Heart right ventricle (tissue), 16 donors: ENCODE results near the gene HSF5. TPM values are rescaled to one million over a fixed set of nuclear protein-coding genes. Genes with fewer than 3 reads are reported as not detected.

ENCODE experiments used
- ATAC-seq, 8 donors: fragments of 200-7000 bp; cut with Tn5 transposase; one replicate each; pipeline ENCODE4 v1.9.1; 2020; ENCODE audit warnings: mild to moderate bottlenecking in 8 of 8, moderate library complexity in 8 of 8, moderate number of reproducible peaks in 1 of 8
- DNase-seq, 2 donors: peaks; one replicate each; pipeline ENCODE4 v3.0.0-alpha.2; 2020
- H3K27ac ChIP-seq, 10 donors: fragments of 200-600 bp; sonication (generic) in 2 of 10; one replicate each; pipeline versions ENCODE4 v1.5.0 to v1.8.0; 2020 to 2022; ENCODE audit warnings: mild to moderate bottlenecking in 3 of 10
- H3K27me3 ChIP-seq, 7 donors: fragments of 200-600 bp; one replicate each; pipeline ENCODE4 v1.8.0; 2021 to 2022; ENCODE audit warnings: mild to moderate bottlenecking in 2 of 7
- H3K36me3 ChIP-seq, 9 donors: fragments of 200-600 bp; sonication (generic) in 1 of 9; one replicate each; pipeline versions ENCODE4 v1.5.0 to v1.8.0; 2020 to 2022; ENCODE audit warnings: mild to moderate bottlenecking in 2 of 9
- H3K4me1 ChIP-seq, 9 donors: fragments of 200-600 bp; sonication (generic) in 1 of 9; one replicate each; pipeline versions ENCODE4 v1.5.0 to v1.8.0; 2020 to 2022; ENCODE audit warnings: mild to moderate bottlenecking in 4 of 9
- H3K4me3 ChIP-seq, 10 donors: fragments of 200-600 bp; sonication (generic) in 2 of 10; one replicate each; pipeline versions ENCODE4 v1.5.0 to v1.8.0; 2020 to 2022; ENCODE audit warnings: mild to moderate bottlenecking in 7 of 10, moderate library complexity in 2 of 10
- H3K9me3 ChIP-seq, 11 donors: fragments of 200-600 bp in 10 of 11; sonication (generic) in 2 of 11; one replicate each; pipeline versions ENCODE4 v1.5.0 to v1.8.0; 2013 to 2022; ENCODE audit warnings: mild to moderate bottlenecking in 2 of 11, control low read depth in 1 of 11, moderate library complexity in 1 of 11
- WGBS, 2 donors: extraction: QIAGEN DNeasy Blood & Tissue Kit; methylation state at CpG; one replicate each; pipeline ENCODE4 v1.1.7; 2013; ENCODE audit warnings: inconsistent platforms in 1 of 2; 5-methylcytosine and 5-hydroxymethylcytosine counted together
- intact Hi-C, 10 donors: fragments of 100-400 bp; cut with DNase I; formaldehyde crosslinking; loops; one replicate each; pipeline versions ENCODE4 v1.11.1 to v1.14.2; 2022
- polyA plus RNA-seq, 2 donors: library from polyadenylated mRNA; stranded (reverse); fragments of 200-250 nt; gene quantifications; one replicate each; pipeline ENCODE4 v1.2.3, GENCODE V29; 2013
- total RNA-seq, 10 donors: library from RNA; stranded (reverse); fragmentation: NEBNext Ultra II Directional in 3 of 10; extraction: Animal tissue kit (Norgen Biotek cat#: 25700) in 3 of 10; gene quantifications; one replicate each; pipeline versions ENCODE4 v1.2.1 to v1.2.4, GENCODE V29; 2021 to 2023
- TF ChIP-seq, protein P1 (sequence below), 9 donors: fragments of 200-600 bp; sonication (generic) in 2 of 9; IDR thresholded peaks; one replicate each; pipeline versions ENCODE4 v1.5.0 to v1.8.0; 2021 to 2022; ENCODE audit warnings: antibody characterized with exemption in 9 of 9, mild to moderate bottlenecking in 5 of 9, moderate library complexity in 1 of 9
- donor health status: Arrhythmogenic right ventricular cardiomyopathy.
- donor health status: ischemic (EF 13 %, LVEDD 7.1; RV severe dilation, severe dysfunction).
- donor health status: healthy with polysubstance abuse.
- donor health status: DM: no; HTN: yes; CAD: no.
- donor health status: DM: no; HTN: no; CAD: no.
- donor health status: ischemic (EF 25% LVEDD 6.9; RV normal size, moderate dysfunction).
- donor health status: ischemic (EF 25% LVEDD 5.7; RV mildly dilated, moderate dysfunction).
- donor health status: healthy.
- donor health status: DM: yes; HTN: yes; CAD: no.
- donor health status: Ischemic cardiomyopathy.
- donor health status: ischemic (EF 35%, LVEDD 5.7; RV mildly dilated, moderate dysfunction).
- donor health status: nonischemic (EF 11% LVEDD 7.7; RV severe dilation, severe dysfunction).
- donor health status: DM: yes; HTN: yes; CAD: no.
- donor health status: PGD.
- donor health status: ischemic (EF 29% LVEDD 5.4; RV normal size, mild dysfunction).
- donor health status: nonischemic (EF 23%, LVEDD 6.1; RV moderate dilation, normal function).

HSF5 gene
- total and polyA plus RNA-seq, 12 donors, result 0.04 to 0.14 (median 0.05) TPM; not detected in 9

DNA sequence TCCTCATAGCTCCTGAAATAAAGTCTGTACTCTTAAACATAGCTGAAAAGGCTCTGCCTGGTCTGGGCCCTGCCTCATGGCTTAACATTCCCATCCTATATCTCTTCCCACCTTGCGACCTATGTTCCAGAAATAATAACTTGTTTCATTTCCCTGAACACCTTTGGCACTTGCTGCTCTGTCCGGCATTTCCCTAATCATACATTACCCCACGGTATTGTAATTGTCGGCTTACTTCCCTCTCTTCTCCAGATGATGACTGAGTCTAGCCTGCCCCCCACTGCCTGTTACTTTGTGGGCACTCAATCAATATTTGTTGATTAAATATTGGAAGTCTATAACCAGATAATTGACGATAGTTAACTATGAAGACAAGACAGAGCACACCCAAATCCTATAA is 113.0 kb downstream of the HSF5 start:
- TF ChIP-seq, protein P1, sequence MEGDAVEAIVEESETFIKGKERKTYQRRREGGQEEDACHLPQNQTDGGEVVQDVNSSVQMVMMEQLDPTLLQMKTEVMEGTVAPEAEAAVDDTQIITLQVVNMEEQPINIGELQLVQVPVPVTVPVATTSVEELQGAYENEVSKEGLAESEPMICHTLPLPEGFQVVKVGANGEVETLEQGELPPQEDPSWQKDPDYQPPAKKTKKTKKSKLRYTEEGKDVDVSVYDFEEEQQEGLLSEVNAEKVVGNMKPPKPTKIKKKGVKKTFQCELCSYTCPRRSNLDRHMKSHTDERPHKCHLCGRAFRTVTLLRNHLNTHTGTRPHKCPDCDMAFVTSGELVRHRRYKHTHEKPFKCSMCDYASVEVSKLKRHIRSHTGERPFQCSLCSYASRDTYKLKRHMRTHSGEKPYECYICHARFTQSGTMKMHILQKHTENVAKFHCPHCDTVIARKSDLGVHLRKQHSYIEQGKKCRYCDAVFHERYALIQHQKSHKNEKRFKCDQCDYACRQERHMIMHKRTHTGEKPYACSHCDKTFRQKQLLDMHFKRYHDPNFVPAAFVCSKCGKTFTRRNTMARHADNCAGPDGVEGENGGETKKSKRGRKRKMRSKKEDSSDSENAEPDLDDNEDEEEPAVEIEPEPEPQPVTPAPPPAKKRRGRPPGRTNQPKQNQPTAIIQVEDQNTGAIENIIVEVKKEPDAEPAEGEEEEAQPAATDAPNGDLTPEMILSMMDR (IDR thresholded peaks at IDR 0.05), result no peak
- H3K36me3 ChIP-seq, result no peaks in the 10 kb centered on the region
- no peak overlapping the region for H3K27ac ChIP-seq
- intact Hi-C loops, result no loop called here
- no peaks in the 10 kb centered on the region for H3K27me3 ChIP-seq
- no peak overlapping the region for H3K4me3 ChIP-seq
- peaks cover 0 to 13% (median 0%) of the 10 kb centered on the region in 9 donors for H3K4me1 ChIP-seq
- DNase-seq (no peak), ATAC-seq (no peak)
- H3K9me3 ChIP-seq, result no peaks in the 10 kb centered on the region
- WGBS, 2 donors, result 81 to 84% methylated on average over 5 of the region's 5 CpGs

DNA sequence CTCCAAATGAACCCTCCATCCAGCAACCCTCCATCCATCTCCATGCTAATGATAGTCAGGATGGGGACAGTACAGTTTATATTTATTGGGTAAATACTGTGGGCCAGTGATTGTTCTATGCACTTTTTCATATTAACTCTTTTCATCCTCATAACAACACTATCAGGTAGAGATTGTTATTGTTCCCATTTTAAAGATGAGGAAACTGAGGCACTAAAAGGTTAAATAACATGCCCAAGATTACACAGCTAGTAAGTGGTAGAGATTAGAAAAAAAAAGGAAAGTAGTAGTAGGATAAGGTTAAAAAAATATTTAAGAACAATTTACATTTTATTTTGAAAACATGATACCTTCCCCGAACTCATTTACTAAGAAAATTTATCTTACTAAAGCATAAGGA is 114.3 kb downstream of the HSF5 start:
- intact Hi-C loops, result no loop called here
- H3K4me3 ChIP-seq, result no peak overlapping the region
- no peaks in the 10 kb centered on the region for H3K9me3 ChIP-seq
- ATAC-seq, result no peak
- no peak for DNase-seq
- no peaks in the 10 kb centered on the region for H3K27me3 ChIP-seq
- H3K4me1 ChIP-seq, result peaks cover 0 to 13% (median 0%) of the 10 kb centered on the region in 9 donors
- TF ChIP-seq, protein P1 (IDR thresholded peaks at IDR 0.05), result no peak
- no peak overlapping the region for H3K27ac ChIP-seq
- no peaks in the 10 kb centered on the region for H3K36me3 ChIP-seq
- 90 to 98% methylated on average over 1 of the region's 1 CpG for WGBS, 2 donors

DNA sequence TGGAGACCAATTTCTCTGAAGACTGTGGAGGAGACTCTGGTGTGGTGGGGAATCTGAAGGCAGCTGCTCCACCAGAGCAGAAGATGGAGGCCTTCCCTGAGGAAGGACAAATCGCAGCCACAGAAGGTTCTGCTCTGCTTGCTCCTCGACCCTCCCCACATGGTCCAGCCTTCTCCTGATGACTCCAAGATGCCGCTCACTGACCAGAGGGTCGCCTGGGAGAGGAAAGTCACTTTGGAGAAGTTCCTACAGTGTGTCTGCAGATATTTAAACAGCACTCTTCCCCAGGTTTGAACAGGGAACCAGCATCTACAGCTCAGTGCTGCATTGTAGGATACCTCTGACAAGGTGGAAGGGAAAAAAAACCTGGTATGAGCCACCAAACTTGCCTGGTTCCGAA is 115.2 kb downstream of the HSF5 start:
- H3K36me3 ChIP-seq, result no peaks in the 10 kb centered on the region
- DNase-seq (no peak), ATAC-seq (no peak)
- TF ChIP-seq, protein P1 (IDR thresholded peaks at IDR 0.05), result no peak
- no peaks in the 10 kb centered on the region for H3K27me3 ChIP-seq
- peaks cover 0 to 13% (median 0%) of the 10 kb centered on the region in 9 donors for H3K4me1 ChIP-seq
- no peak overlapping the region for H3K4me3 ChIP-seq
- 84 to 91% methylated on average over 5 of the region's 5 CpGs for WGBS, 2 donors
- no peak overlapping the region for H3K27ac ChIP-seq
- H3K9me3 ChIP-seq, result no peaks in the 10 kb centered on the region
- intact Hi-C loops, result no loop called here

DNA sequence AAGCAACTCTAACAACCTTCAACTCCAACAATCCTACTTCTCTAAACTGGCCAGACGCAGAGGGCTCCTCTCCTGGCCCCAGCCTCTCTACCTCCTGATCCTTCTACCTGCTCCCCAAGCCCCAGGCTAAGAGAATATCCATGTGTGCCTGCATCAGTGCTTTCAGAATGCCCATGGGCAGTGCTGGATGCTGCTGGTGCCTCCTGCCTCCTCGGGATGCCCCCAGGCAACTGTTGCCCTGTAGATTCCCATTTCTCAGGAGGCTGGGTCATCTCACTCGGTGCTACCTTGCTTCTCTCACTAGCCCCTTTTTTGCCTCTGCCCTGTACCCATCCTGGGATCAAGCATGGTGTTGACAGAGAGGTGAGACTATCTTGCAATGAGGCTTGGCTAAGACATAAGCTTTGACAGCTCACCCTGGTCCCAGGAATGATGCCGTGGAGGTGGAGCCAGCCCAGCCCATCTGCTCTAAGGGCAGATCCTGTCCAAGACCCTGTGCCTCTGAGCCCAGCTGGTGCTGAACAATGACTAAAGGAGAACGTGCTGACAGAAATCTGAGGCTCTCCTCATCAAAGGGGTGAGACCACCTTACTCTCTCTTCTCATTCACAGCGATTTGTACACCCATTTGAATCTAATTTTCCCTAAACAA is 116.8 kb downstream of the HSF5 start:
- Histone ChIP-seq H3K36me3 (no peaks in the 10 kb centered on the region), H3K9me3 (no peaks in the 10 kb centered on the region), H3K27me3 (no peaks in the 10 kb centered on the region), H3K4me1 (peaks cover 0 to 11% (median 0%) of the 10 kb centered on the region in 9 donors), H3K4me3 (no peak overlapping the region), H3K27ac (no peak overlapping the region)
- ATAC-seq, result no peak
- DNase-seq, result no peak
- 62 to 64% methylated on average over 6 of the region's 6 CpGs for WGBS, 2 donors
- intact Hi-C loops, result no loop called here
- TF ChIP-seq, protein P1 (IDR thresholded peaks at IDR 0.05), result no peak
